Measurements from ENCODE around the gene MAGI2. TPM values are rescaled to one million over a fixed set of nuclear protein-coding genes. Genes with fewer than 3 reads are reported as not detected.

The MAGI2 gene
- total RNA-seq, 1 donor from 2014 or later = 6.9 TPM

- intact Hi-C loops (cut with DNase I) = no loop called here
- no peaks in the 10 kb centered on the region for H3K9me3 ChIP-seq
Observed at GRCh38 chr7:78043159-78043558, 1410.3 kb downstream of the MAGI2 start.

GRCh38 chr7:78041423-78041822, 1412.0 kb downstream of the MAGI2 start:
- Histone ChIP-seq H3K27ac (no peak overlapping the region), H3K36me3 (no peaks in the 10 kb centered on the region), H3K4me1 (no peaks in the 10 kb centered on the region), H3K4me3 (no peak overlapping the region), H3K27me3 (no peaks in the 10 kb centered on the region), H3K9me3 (no peaks in the 10 kb centered on the region)
- no peak for TF ChIP-seq POLR2AphosphoS5 (IDR thresholded peaks at IDR 0.05; ENCODE audit: insufficient read depth in 1 of 2, low read depth in 1 of 2)
- no peak for TF ChIP-seq CTCF (IDR thresholded peaks at IDR 0.05)
- no peak for TF ChIP-seq POLR2A (IDR thresholded peaks at IDR 0.05)
- DNase-seq (ENCODE audit: extremely low spot score in 2 of 2) = no peak
- intact Hi-C loops (cut with DNase I) = no loop called here

More at GRCh38 chr7:78043159-78043558, 1410.3 kb downstream of the MAGI2 start:
- TF ChIP-seq POLR2A (IDR thresholded peaks at IDR 0.05) (no peak), CTCF (IDR thresholded peaks at IDR 0.05) (no peak), POLR2AphosphoS5 (IDR thresholded peaks at IDR 0.05; ENCODE audit: insufficient read depth in 1 of 2, low read depth in 1 of 2) (no peak)
- no peak for DNase-seq (ENCODE audit: extremely low spot score in 2 of 2)
- no peaks in the 10 kb centered on the region for H3K27me3 ChIP-seq
- H3K4me1 ChIP-seq = no peaks in the 10 kb centered on the region
- H3K4me3 ChIP-seq = no peak overlapping the region
- no peak overlapping the region for H3K27ac ChIP-seq
- H3K36me3 ChIP-seq = no peaks in the 10 kb centered on the region

- Histone ChIP-seq H3K9me3 (no peaks in the 10 kb centered on the region), H3K4me3 (no peak overlapping the region), H3K27me3 (no peaks in the 10 kb centered on the region), H3K36me3 (no peaks in the 10 kb centered on the region), H3K27ac (no peak overlapping the region), H3K4me1 (no peaks in the 10 kb centered on the region)
- intact Hi-C loops (cut with DNase I) = no loop called here
- TF ChIP-seq POLR2AphosphoS5 (IDR thresholded peaks at IDR 0.05; ENCODE audit: insufficient read depth in 1 of 2, low read depth in 1 of 2) (no peak), CTCF (IDR thresholded peaks at IDR 0.05) (peak; percentile 25 to 40 (median 27))
- DNase-seq (ENCODE audit: extremely low spot score in 2 of 2) = no peak
Observed at GRCh38 chr7:78039790-78040776, 1413.4 kb downstream of the MAGI2 start.

- no peak for DNase-seq (ENCODE audit: extremely low spot score in 2 of 2)
- Histone ChIP-seq H3K9me3 (no peaks in the 10 kb centered on the region), H3K27me3 (no peaks in the 10 kb centered on the region), H3K36me3 (no peaks in the 10 kb centered on the region), H3K27ac (no peak overlapping the region), H3K4me1 (no peaks in the 10 kb centered on the region), H3K4me3 (no peak overlapping the region)
- TF ChIP-seq POLR2AphosphoS5 (IDR thresholded peaks at IDR 0.05; ENCODE audit: insufficient read depth in 1 of 2, low read depth in 1 of 2) (no peak), CTCF (IDR thresholded peaks at IDR 0.05) (no peak), POLR2A (IDR thresholded peaks at IDR 0.05) (no peak)
- intact Hi-C loops (cut with DNase I) = no loop called here
Observed at GRCh38 chr7:78038465-78039080, 1414.9 kb downstream of the MAGI2 start.
